ENCODE data around the gene PDE6A. TPM values are rescaled to one million over a fixed set of nuclear protein-coding genes. Genes with fewer than 3 reads are reported as not detected.

The PDE6A gene
- total and polyA plus RNA-seq, 2 donors from 2014 or later: 0.03 TPM; not detected in 1

GRCh38 chr5:149817539-149818060 is 127.0 kb downstream of the PDE6A start:
- no peak overlapping the region for H3K9ac ChIP-seq (ENCODE audit: low read length in 3 of 3)
- H3K4me1 ChIP-seq (ENCODE audit: control insufficient read depth in 2 of 3, insufficient read depth in 2 of 3, low read depth in 1 of 3, low read length in 3 of 3): no peaks in the 10 kb centered on the region
- DNase-seq (no peak), FAIRE-seq (no peak)
- H3K9me3 ChIP-seq (ENCODE audit: control insufficient read depth in 2 of 3, insufficient read depth in 1 of 3, low read length in 3 of 3): no peaks in the 10 kb centered on the region
- intact Hi-C loops (cut with DNase I): no loop called here
- no peaks in the 10 kb centered on the region for H3K36me3 ChIP-seq (ENCODE audit: control insufficient read depth in 2 of 3, insufficient read depth in 3 of 3, low read length in 3 of 3)
- TF ChIP-seq, protein P1, sequence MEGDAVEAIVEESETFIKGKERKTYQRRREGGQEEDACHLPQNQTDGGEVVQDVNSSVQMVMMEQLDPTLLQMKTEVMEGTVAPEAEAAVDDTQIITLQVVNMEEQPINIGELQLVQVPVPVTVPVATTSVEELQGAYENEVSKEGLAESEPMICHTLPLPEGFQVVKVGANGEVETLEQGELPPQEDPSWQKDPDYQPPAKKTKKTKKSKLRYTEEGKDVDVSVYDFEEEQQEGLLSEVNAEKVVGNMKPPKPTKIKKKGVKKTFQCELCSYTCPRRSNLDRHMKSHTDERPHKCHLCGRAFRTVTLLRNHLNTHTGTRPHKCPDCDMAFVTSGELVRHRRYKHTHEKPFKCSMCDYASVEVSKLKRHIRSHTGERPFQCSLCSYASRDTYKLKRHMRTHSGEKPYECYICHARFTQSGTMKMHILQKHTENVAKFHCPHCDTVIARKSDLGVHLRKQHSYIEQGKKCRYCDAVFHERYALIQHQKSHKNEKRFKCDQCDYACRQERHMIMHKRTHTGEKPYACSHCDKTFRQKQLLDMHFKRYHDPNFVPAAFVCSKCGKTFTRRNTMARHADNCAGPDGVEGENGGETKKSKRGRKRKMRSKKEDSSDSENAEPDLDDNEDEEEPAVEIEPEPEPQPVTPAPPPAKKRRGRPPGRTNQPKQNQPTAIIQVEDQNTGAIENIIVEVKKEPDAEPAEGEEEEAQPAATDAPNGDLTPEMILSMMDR (IDR thresholded peaks at IDR 0.05; ENCODE audit: borderline replicate concordance, extremely low read depth, insufficient read depth): no peak
- H3K4me3 ChIP-seq (ENCODE audit: low read length in 3 of 3): no peak overlapping the region
- H3K27ac ChIP-seq (ENCODE audit: low read depth in 2 of 2, low read length in 2 of 2): no peak overlapping the region
- H3K27me3 ChIP-seq (ENCODE audit: control insufficient read depth, insufficient read depth, low read length): no peaks in the 10 kb centered on the region

GRCh38 chr5:149816661-149817060 is 127.9 kb downstream of the PDE6A start:
- Histone ChIP-seq H3K36me3 (ENCODE audit: control insufficient read depth in 2 of 3, insufficient read depth in 3 of 3, low read length in 3 of 3) (no peaks in the 10 kb centered on the region), H3K4me1 (ENCODE audit: control insufficient read depth in 2 of 3, insufficient read depth in 2 of 3, low read depth in 1 of 3, low read length in 3 of 3) (peaks cover 0 to 3% (median 3%) of the 10 kb centered on the region in 3 donors), H3K27ac (ENCODE audit: low read depth in 2 of 2, low read length in 2 of 2) (no peak overlapping the region), H3K27me3 (ENCODE audit: control insufficient read depth, insufficient read depth, low read length) (no peaks in the 10 kb centered on the region), H3K4me3 (ENCODE audit: low read length in 3 of 3) (no peak overlapping the region), H3K9me3 (ENCODE audit: control insufficient read depth in 2 of 3, insufficient read depth in 1 of 3, low read length in 3 of 3) (no peaks in the 10 kb centered on the region), H3K9ac (ENCODE audit: low read length in 3 of 3) (no peak overlapping the region)
- intact Hi-C loops (cut with DNase I): no loop called here
- TF ChIP-seq, protein P1 (IDR thresholded peaks at IDR 0.05; ENCODE audit: borderline replicate concordance, extremely low read depth, insufficient read depth): no peak
- DNase-seq: peak in 1 of 5 donors; percentile 8
- no peak for FAIRE-seq

- DNase-seq: no peak
- Histone ChIP-seq H3K36me3 (ENCODE audit: control insufficient read depth in 2 of 3, insufficient read depth in 3 of 3, low read length in 3 of 3) (no peaks in the 10 kb centered on the region), H3K4me3 (ENCODE audit: low read length in 3 of 3) (no peak overlapping the region), H3K4me1 (ENCODE audit: control insufficient read depth in 2 of 3, insufficient read depth in 2 of 3, low read depth in 1 of 3, low read length in 3 of 3) (peaks cover 0 to 4% (median 4%) of the 10 kb centered on the region in 3 donors), H3K27me3 (ENCODE audit: control insufficient read depth, insufficient read depth, low read length) (no peaks in the 10 kb centered on the region), H3K9me3 (ENCODE audit: control insufficient read depth in 2 of 3, insufficient read depth in 1 of 3, low read length in 3 of 3) (no peaks in the 10 kb centered on the region), H3K27ac (ENCODE audit: low read depth in 2 of 2, low read length in 2 of 2) (no peak overlapping the region), H3K9ac (ENCODE audit: low read length in 3 of 3) (no peak overlapping the region)
- intact Hi-C loops (cut with DNase I): no loop called here
- FAIRE-seq: no peak
- TF ChIP-seq, protein P1 (IDR thresholded peaks at IDR 0.05; ENCODE audit: borderline replicate concordance, extremely low read depth, insufficient read depth): no peak
Observed at GRCh38 chr5:149811453-149811852, 133.1 kb downstream of the PDE6A start.

DNA sequence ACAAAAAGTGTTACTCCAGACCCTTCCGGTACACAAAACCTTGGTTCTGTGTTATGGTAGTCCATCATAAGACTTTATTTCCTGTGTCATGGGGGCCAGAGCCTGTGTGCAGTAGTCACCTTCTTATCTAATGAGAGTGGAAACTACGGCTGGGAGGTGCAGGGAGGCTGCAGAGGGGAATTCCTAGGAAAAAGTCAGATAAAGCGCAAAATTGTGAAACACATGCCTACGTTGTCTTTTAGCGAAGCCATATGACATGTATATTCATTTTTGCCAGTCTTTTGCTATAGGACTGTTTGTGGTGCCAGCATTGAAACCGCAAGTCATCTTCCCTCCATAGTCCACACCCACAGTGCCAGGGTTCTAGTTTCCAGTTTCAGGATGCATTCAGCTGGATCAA is 133.7 kb downstream of the PDE6A start:
- FAIRE-seq (no peak), DNase-seq (no peak)
- intact Hi-C loops (cut with DNase I): no loop called here
- Histone ChIP-seq H3K9me3 (ENCODE audit: control insufficient read depth in 2 of 3, insufficient read depth in 1 of 3, low read length in 3 of 3) (no peaks in the 10 kb centered on the region), H3K27me3 (ENCODE audit: control insufficient read depth, insufficient read depth, low read length) (no peaks in the 10 kb centered on the region), H3K27ac (ENCODE audit: low read depth in 2 of 2, low read length in 2 of 2) (no peak overlapping the region), H3K4me1 (ENCODE audit: control insufficient read depth in 2 of 3, insufficient read depth in 2 of 3, low read depth in 1 of 3, low read length in 3 of 3) (peaks cover 0 to 10% (median 8%) of the 10 kb centered on the region in 3 donors), H3K4me3 (ENCODE audit: low read length in 3 of 3) (no peak overlapping the region), H3K9ac (ENCODE audit: low read length in 3 of 3) (no peak overlapping the region), H3K36me3 (ENCODE audit: control insufficient read depth in 2 of 3, insufficient read depth in 3 of 3, low read length in 3 of 3) (no peaks in the 10 kb centered on the region)
- TF ChIP-seq, protein P1 (IDR thresholded peaks at IDR 0.05; ENCODE audit: borderline replicate concordance, extremely low read depth, insufficient read depth): no peak

Data from kidney (tissue), 14 donors.